ENCODE data around the gene PTRH2.
A peak's percentile ranks its signal among the peaks of the same experiment; 100 is the strongest.

PTRH2 gene

DNA sequence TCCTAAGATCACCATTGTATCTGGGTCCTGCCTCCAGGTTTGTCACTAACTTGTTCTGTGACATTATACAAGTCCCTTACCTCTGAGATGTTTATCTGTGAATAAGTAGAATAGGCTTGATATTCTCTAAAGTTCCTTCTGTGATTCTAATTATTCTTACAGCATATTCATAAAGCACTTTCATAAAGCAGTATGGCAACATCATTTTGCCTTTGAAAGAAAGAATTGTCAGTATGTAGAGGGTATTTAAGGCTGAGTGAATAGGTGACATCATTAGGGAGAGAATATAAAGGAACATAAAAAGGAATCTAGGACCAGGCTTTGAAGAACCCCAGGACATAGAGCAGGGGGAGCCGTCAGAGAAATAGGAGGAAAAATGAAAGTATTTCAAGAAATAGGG, 15.8 kb upstream of the PTRH2 start:
- no peak for DNase-seq
- no peaks in the 10 kb centered on the region for H3K9me3 ChIP-seq (ENCODE audit: control insufficient read depth, low read length)
- H3K4me1 ChIP-seq (ENCODE audit: control insufficient read depth, insufficient read depth, low read length, poor library complexity, severe bottlenecking) = no peaks in the 10 kb centered on the region
- peaks cover 4% of the 10 kb centered on the region for H3K36me3 ChIP-seq (ENCODE audit: control insufficient read depth, insufficient read depth, low read length)
- H3K27me3 ChIP-seq (replicated peaks; ENCODE audit: control insufficient read depth, insufficient read depth, low read length, poor library complexity, severe bottlenecking) = no peaks in the 10 kb centered on the region
- no peak overlapping the region for H3K27ac ChIP-seq (ENCODE audit: insufficient read depth, low read length, poor library complexity, severe bottlenecking)
- H3K4me3 ChIP-seq (ENCODE audit: insufficient read depth, low read depth, low read length, poor library complexity, severe bottlenecking) = no peak overlapping the region

- Histone ChIP-seq H3K27ac (ENCODE audit: insufficient read depth, low read length, poor library complexity, severe bottlenecking) (no peak overlapping the region), H3K4me3 (ENCODE audit: insufficient read depth, low read depth, low read length, poor library complexity, severe bottlenecking) (no peak overlapping the region), H3K4me1 (ENCODE audit: control insufficient read depth, insufficient read depth, low read length, poor library complexity, severe bottlenecking) (no peaks in the 10 kb centered on the region), H3K9me3 (ENCODE audit: control insufficient read depth, low read length) (no peaks in the 10 kb centered on the region), H3K36me3 (ENCODE audit: control insufficient read depth, insufficient read depth, low read length) (peaks cover 4% of the 10 kb centered on the region), H3K27me3 (replicated peaks; ENCODE audit: control insufficient read depth, insufficient read depth, low read length, poor library complexity, severe bottlenecking) (no peaks in the 10 kb centered on the region)
- no peak for DNase-seq
Observed at GRCh38 chr17:59722623-59723022, 15.4 kb upstream of the PTRH2 start.

DNA sequence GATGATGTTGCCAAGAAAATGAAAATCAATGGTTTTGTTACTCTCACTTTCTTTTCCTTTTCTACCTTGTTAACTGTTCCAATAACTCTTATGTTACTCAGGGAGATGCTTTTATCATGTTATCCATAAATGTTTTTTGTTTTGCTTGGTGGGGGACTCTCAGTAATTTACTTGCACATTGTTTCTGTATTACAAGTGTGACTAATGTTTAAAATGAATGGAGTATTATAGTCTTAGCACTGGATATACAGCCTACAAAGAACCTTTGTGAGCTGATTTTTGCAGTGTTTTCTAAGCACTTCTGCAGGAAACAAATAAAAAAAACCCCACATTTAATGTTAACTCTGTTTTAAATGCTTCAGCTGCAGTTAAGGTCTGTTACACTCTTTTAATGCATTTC, 12.3 kb upstream of the PTRH2 start:
- Histone ChIP-seq H3K27ac (ENCODE audit: insufficient read depth, low read length, poor library complexity, severe bottlenecking) (no peak overlapping the region), H3K27me3 (replicated peaks; ENCODE audit: control insufficient read depth, insufficient read depth, low read length, poor library complexity, severe bottlenecking) (no peaks in the 10 kb centered on the region), H3K4me3 (ENCODE audit: insufficient read depth, low read depth, low read length, poor library complexity, severe bottlenecking) (no peak overlapping the region), H3K36me3 (ENCODE audit: control insufficient read depth, insufficient read depth, low read length) (peaks cover 4% of the 10 kb centered on the region), H3K9me3 (ENCODE audit: control insufficient read depth, low read length) (no peaks in the 10 kb centered on the region), H3K4me1 (ENCODE audit: control insufficient read depth, insufficient read depth, low read length, poor library complexity, severe bottlenecking) (no peaks in the 10 kb centered on the region)
- no peak for DNase-seq

DNA sequence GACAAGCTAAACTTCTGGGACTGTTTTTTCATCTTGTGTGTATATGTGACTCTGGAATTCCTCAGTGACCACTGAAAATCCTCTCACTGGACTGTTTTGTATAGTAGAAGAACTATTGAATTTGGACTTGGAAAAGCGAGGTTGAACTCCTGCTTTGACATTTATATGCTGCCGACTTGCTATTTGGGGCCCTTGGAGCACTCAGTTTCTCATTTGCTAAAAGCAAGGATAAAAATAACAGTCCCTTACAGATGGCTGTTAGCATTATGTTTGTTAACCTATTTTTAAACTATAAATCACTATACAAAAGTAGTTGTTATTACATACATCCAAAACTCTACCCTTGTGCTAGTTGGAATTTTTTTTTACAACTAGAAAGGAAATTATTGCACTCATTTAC, 9.2 kb upstream of the PTRH2 start:
- H3K36me3 ChIP-seq (ENCODE audit: control insufficient read depth, insufficient read depth, low read length) = no peaks in the 10 kb centered on the region
- no peaks in the 10 kb centered on the region for H3K9me3 ChIP-seq (ENCODE audit: control insufficient read depth, low read length)
- no peak overlapping the region for H3K27ac ChIP-seq (ENCODE audit: insufficient read depth, low read length, poor library complexity, severe bottlenecking)
- no peak overlapping the region for H3K4me3 ChIP-seq (ENCODE audit: insufficient read depth, low read depth, low read length, poor library complexity, severe bottlenecking)
- no peak for DNase-seq
- no peaks in the 10 kb centered on the region for H3K27me3 ChIP-seq (replicated peaks; ENCODE audit: control insufficient read depth, insufficient read depth, low read length, poor library complexity, severe bottlenecking)
- no peaks in the 10 kb centered on the region for H3K4me1 ChIP-seq (ENCODE audit: control insufficient read depth, insufficient read depth, low read length, poor library complexity, severe bottlenecking)

- no peaks in the 10 kb centered on the region for H3K4me1 ChIP-seq (ENCODE audit: control insufficient read depth, insufficient read depth, low read length, poor library complexity, severe bottlenecking)
- H3K36me3 ChIP-seq (ENCODE audit: control insufficient read depth, insufficient read depth, low read length) = no peaks in the 10 kb centered on the region
- DNase-seq = no peak
- H3K27ac ChIP-seq (ENCODE audit: insufficient read depth, low read length, poor library complexity, severe bottlenecking) = no peak overlapping the region
- H3K4me3 ChIP-seq (ENCODE audit: insufficient read depth, low read depth, low read length, poor library complexity, severe bottlenecking) = no peak overlapping the region
- H3K27me3 ChIP-seq (replicated peaks; ENCODE audit: control insufficient read depth, insufficient read depth, low read length, poor library complexity, severe bottlenecking) = no peaks in the 10 kb centered on the region
- no peaks in the 10 kb centered on the region for H3K9me3 ChIP-seq (ENCODE audit: control insufficient read depth, low read length)
Observed at GRCh38 chr17:59714255-59714654, 7.0 kb upstream of the PTRH2 start.

DNA sequence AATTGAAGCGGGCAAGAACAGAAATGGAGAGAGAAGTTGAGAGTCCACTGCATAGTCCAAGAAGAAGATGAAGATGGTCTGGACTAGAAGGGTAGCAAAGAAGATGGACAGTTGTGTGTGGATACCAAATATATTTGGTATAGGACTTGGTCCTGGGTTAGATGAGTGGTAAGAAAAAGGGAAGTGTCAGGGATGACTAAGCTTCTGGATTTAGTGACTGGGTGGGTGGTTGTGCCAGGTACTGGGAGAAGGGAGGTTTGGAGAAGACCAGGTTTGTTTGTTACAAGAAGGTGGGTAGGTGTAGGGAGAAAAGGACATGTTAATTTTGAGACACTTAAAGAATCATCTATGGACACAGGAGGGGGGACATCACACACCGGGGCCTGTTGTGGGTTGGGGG, 5.6 kb upstream of the PTRH2 start:
- Histone ChIP-seq H3K4me3 (ENCODE audit: insufficient read depth, low read depth, low read length, poor library complexity, severe bottlenecking) (no peak overlapping the region), H3K27ac (ENCODE audit: insufficient read depth, low read length, poor library complexity, severe bottlenecking) (no peak overlapping the region), H3K9me3 (ENCODE audit: control insufficient read depth, low read length) (no peaks in the 10 kb centered on the region), H3K36me3 (ENCODE audit: control insufficient read depth, insufficient read depth, low read length) (no peaks in the 10 kb centered on the region), H3K4me1 (ENCODE audit: control insufficient read depth, insufficient read depth, low read length, poor library complexity, severe bottlenecking) (peaks cover 8% of the 10 kb centered on the region), H3K27me3 (replicated peaks; ENCODE audit: control insufficient read depth, insufficient read depth, low read length, poor library complexity, severe bottlenecking) (no peaks in the 10 kb centered on the region)
- DNase-seq = no peak

DNA sequence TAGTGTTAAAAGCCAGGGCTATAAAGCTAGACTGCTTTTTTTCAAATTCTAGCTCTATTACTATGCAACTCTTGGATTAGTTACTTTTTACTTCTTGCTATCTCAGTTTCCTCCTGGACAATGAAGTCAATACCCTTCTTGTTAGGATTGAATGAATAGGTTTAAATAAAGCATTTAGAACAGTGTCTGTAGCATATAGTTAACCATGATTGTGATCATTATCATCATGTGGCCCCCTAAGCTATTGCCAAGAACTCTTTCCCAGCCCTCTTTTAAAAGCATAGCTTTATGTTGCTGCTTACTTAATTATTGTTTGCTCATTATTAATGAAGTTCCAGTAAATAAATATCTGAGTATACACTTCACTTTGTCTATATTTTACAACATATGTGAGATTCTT, 4.7 kb upstream of the PTRH2 start:
- Histone ChIP-seq H3K27me3 (replicated peaks; ENCODE audit: control insufficient read depth, insufficient read depth, low read length, poor library complexity, severe bottlenecking) (no peaks in the 10 kb centered on the region), H3K27ac (ENCODE audit: insufficient read depth, low read length, poor library complexity, severe bottlenecking) (no peak overlapping the region), H3K9me3 (ENCODE audit: control insufficient read depth, low read length) (no peaks in the 10 kb centered on the region), H3K4me3 (ENCODE audit: insufficient read depth, low read depth, low read length, poor library complexity, severe bottlenecking) (no peak overlapping the region), H3K36me3 (ENCODE audit: control insufficient read depth, insufficient read depth, low read length) (no peaks in the 10 kb centered on the region), H3K4me1 (ENCODE audit: control insufficient read depth, insufficient read depth, low read length, poor library complexity, severe bottlenecking) (peaks cover 8% of the 10 kb centered on the region)
- no peak for DNase-seq

GRCh38 chr17:59707971-59708430, 771 bp upstream of the PTRH2 start:
- Histone ChIP-seq H3K9me3 (ENCODE audit: control insufficient read depth, low read length) (no peaks in the 10 kb centered on the region), H3K4me3 (ENCODE audit: insufficient read depth, low read depth, low read length, poor library complexity, severe bottlenecking) (peak overlapping the region; percentile 69), H3K36me3 (ENCODE audit: control insufficient read depth, insufficient read depth, low read length) (no peaks in the 10 kb centered on the region), H3K27ac (ENCODE audit: insufficient read depth, low read length, poor library complexity, severe bottlenecking) (peak overlapping the region; percentile 89), H3K4me1 (ENCODE audit: control insufficient read depth, insufficient read depth, low read length, poor library complexity, severe bottlenecking) (peaks cover 12% of the 10 kb centered on the region), H3K27me3 (replicated peaks; ENCODE audit: control insufficient read depth, insufficient read depth, low read length, poor library complexity, severe bottlenecking) (no peaks in the 10 kb centered on the region)
- DNase-seq = no peak

DNA sequence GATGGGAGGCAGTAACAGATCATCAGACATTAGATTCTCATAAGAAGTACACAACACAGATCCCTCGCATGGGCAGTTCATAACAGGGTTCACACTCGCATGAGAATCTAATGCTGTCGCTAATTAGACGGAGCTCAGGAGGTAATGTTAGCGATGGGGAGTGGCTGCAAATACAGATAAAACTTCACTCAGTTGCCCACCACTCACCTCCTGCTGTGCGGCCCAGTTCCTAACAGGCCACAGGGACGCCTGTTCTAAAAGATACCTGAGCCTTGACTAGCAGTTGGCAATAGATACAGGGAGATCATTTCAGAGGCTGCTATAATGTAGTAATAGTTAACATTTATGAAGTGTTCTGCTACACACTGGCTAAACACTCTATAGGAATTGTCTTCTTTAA, 4.9 kb downstream of the PTRH2 start:
- no peaks in the 10 kb centered on the region for H3K27me3 ChIP-seq (replicated peaks; ENCODE audit: control insufficient read depth, insufficient read depth, low read length, poor library complexity, severe bottlenecking)
- H3K9me3 ChIP-seq (ENCODE audit: control insufficient read depth, low read length) = no peaks in the 10 kb centered on the region
- peaks cover 4% of the 10 kb centered on the region for H3K4me1 ChIP-seq (ENCODE audit: control insufficient read depth, insufficient read depth, low read length, poor library complexity, severe bottlenecking)
- peaks cover 10% of the 10 kb centered on the region for H3K36me3 ChIP-seq (ENCODE audit: control insufficient read depth, insufficient read depth, low read length)
- H3K27ac ChIP-seq (ENCODE audit: insufficient read depth, low read length, poor library complexity, severe bottlenecking) = no peak overlapping the region
- no peak overlapping the region for H3K4me3 ChIP-seq (ENCODE audit: insufficient read depth, low read depth, low read length, poor library complexity, severe bottlenecking)
- DNase-seq = no peak

DNA sequence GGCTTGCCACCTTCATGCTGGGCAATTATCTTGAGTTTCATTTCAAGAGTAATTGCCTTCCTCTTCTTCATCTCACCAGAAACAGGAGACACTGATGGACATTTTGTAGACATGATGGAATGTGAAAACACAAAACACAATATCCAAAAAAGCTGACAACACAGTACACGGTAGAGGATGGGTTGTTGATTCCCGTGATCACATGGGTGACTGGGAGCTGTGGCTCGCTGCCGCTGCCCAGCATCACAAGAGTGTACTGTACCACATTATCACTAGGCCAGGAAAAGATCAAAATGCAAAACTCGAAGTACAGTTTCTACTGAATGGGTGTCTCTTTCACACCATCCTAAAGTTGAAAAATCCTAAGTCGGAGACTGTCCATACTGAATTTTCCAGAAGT, 7.4 kb downstream of the PTRH2 start:
- no peak overlapping the region for H3K4me3 ChIP-seq (ENCODE audit: insufficient read depth, low read depth, low read length, poor library complexity, severe bottlenecking)
- peaks cover 25% of the 10 kb centered on the region for H3K36me3 ChIP-seq (ENCODE audit: control insufficient read depth, insufficient read depth, low read length)
- H3K9me3 ChIP-seq (ENCODE audit: control insufficient read depth, low read length) = no peaks in the 10 kb centered on the region
- no peak for DNase-seq
- no peak overlapping the region for H3K27ac ChIP-seq (ENCODE audit: insufficient read depth, low read length, poor library complexity, severe bottlenecking)
- H3K27me3 ChIP-seq (replicated peaks; ENCODE audit: control insufficient read depth, insufficient read depth, low read length, poor library complexity, severe bottlenecking) = no peaks in the 10 kb centered on the region
- no peaks in the 10 kb centered on the region for H3K4me1 ChIP-seq (ENCODE audit: control insufficient read depth, insufficient read depth, low read length, poor library complexity, severe bottlenecking)

- no peaks in the 10 kb centered on the region for H3K9me3 ChIP-seq (ENCODE audit: control insufficient read depth, low read length)
- H3K4me3 ChIP-seq (ENCODE audit: insufficient read depth, low read depth, low read length, poor library complexity, severe bottlenecking) = no peak overlapping the region
- no peaks in the 10 kb centered on the region for H3K4me1 ChIP-seq (ENCODE audit: control insufficient read depth, insufficient read depth, low read length, poor library complexity, severe bottlenecking)
- H3K27ac ChIP-seq (ENCODE audit: insufficient read depth, low read length, poor library complexity, severe bottlenecking) = no peak overlapping the region
- no peak for DNase-seq
- no peaks in the 10 kb centered on the region for H3K27me3 ChIP-seq (replicated peaks; ENCODE audit: control insufficient read depth, insufficient read depth, low read length, poor library complexity, severe bottlenecking)
- peaks cover 31% of the 10 kb centered on the region for H3K36me3 ChIP-seq (ENCODE audit: control insufficient read depth, insufficient read depth, low read length)
Observed at GRCh38 chr17:59699218-59699617, 8.0 kb downstream of the PTRH2 start.
